A673 (cell line): Measurements from ENCODE around the gene GCAT. TPM values are rescaled to one million over a fixed set of nuclear protein-coding genes. Genes with fewer than 3 reads are reported as not detected.
A peak's percentile ranks its signal among the peaks of the same experiment; 100 is the strongest.

Source experiments
- BruUV-seq: library from RNA; stranded (reverse); fragments of 400-500 nt; replicated peaks from 2 replicates; lab custom pipeline; 2021; lab: Mats Ljungman, UMichigan
- CTCF ChIA-PET: fragments of 300-600 bp; sonication (Branson Sonifier 250); formaldehyde crosslinking; loops from one replicate; lab custom pipeline; 2022; ENCODE audit warnings: antibody characterized with exemption; lab: Charles Lee
- POLR2A ChIA-PET: fragments of 300-600 bp; sonication (Branson Sonifier 250); formaldehyde crosslinking; loops from one replicate; lab custom pipeline; 2022; ENCODE audit warnings: antibody characterized with exemption; ENCODE audit not compliant: low non-redundant PET; lab: Charles Lee
- DNase-seq: peaks from one replicate; pipeline ENCODE4 v3.0.0-alpha.2; 2015; ENCODE audit warnings: low spot score
- H3K27ac ChIP-seq: fragments of 200-600 bp; sonication (generic); 2 replicates; pipeline ENCODE4 v1.5.1; 2016; ENCODE audit warnings: mixed run types, low read depth, mild to moderate bottlenecking, mixed read lengths, antibody characterized with exemption, low read length; ENCODE audit not compliant: poor library complexity, severe bottlenecking
- H3K27me3 ChIP-seq: fragments of 200-600 bp; sonication (generic); replicated peaks from 2 replicates; pipeline ENCODE4 v1.6.1; 2017; ENCODE audit warnings: mixed run types, low read depth, mild to moderate bottlenecking, mixed read lengths, antibody characterized with exemption, low read length; ENCODE audit not compliant: insufficient read depth, poor library complexity
- H3K36me3 ChIP-seq: fragments of 200-600 bp; sonication (generic); 2 replicates; pipeline ENCODE4 v1.6.1; 2016; ENCODE audit warnings: mixed run types, mild to moderate bottlenecking, mixed read lengths, antibody characterized with exemption, low read length; ENCODE audit not compliant: insufficient read depth, poor library complexity, severe bottlenecking
- H3K4me1 ChIP-seq: fragments of 200-600 bp; sonication (generic); 2 replicates; pipeline ENCODE4 v1.6.1; 2017; ENCODE audit warnings: mixed run types, mild to moderate bottlenecking, mixed read lengths, antibody characterized with exemption, low read length; ENCODE audit not compliant: insufficient read depth, poor library complexity, severe bottlenecking
- H3K4me3 ChIP-seq: fragments of 200-600 bp; sonication (generic); 2 replicates; pipeline ENCODE4 v1.5.1; 2016; ENCODE audit warnings: low read depth, mixed run types, mild to moderate bottlenecking, mixed read lengths, low read length; ENCODE audit not compliant: poor library complexity, severe bottlenecking
- H3K9me3 ChIP-seq: fragments of 200-600 bp; sonication (generic); 2 replicates; pipeline ENCODE4 v1.6.1; 2016; ENCODE audit warnings: mixed run types, low read depth, mild to moderate bottlenecking, mixed read lengths, antibody characterized with exemption, low read length; ENCODE audit not compliant: poor library complexity, severe bottlenecking
- EZH2 ChIP-seq: fragments of 200-600 bp; sonication (generic); IDR thresholded peaks from 2 replicates; pipeline ENCODE4 v1.6.1; 2017; ENCODE audit warnings: borderline replicate concordance, low read depth, mild to moderate bottlenecking, mixed read lengths, antibody characterized with exemption, low read length; ENCODE audit not compliant: poor library complexity, severe bottlenecking
- intact Hi-C: fragments of 100-400 bp; cut with micrococcal nuclease; formaldehyde crosslinking; loops from one replicate; pipeline ENCODE4 v1.10.0; 2022; ENCODE audit not compliant: unreplicated experiment
- total RNA-seq: library from RNA; stranded (reverse); gene quantifications from 2 replicates; pipeline ENCODE4 v1.2.3, GENCODE V29; 2021
- TF ChIP-seq, protein P1 (sequence below): fragments of 300-800, 200-600 bp; sonication (generic); conservative IDR thresholded peaks from 2 replicates; pipeline ENCODE4 v1.5.1; 2017; ENCODE audit warnings: low read depth, mild to moderate bottlenecking, antibody characterized with exemption, low read length, moderate library complexity, mixed read lengths

Gene GCAT
- total RNA-seq, 1 experiment from 2014 or later = 21.4 TPM

DNA sequence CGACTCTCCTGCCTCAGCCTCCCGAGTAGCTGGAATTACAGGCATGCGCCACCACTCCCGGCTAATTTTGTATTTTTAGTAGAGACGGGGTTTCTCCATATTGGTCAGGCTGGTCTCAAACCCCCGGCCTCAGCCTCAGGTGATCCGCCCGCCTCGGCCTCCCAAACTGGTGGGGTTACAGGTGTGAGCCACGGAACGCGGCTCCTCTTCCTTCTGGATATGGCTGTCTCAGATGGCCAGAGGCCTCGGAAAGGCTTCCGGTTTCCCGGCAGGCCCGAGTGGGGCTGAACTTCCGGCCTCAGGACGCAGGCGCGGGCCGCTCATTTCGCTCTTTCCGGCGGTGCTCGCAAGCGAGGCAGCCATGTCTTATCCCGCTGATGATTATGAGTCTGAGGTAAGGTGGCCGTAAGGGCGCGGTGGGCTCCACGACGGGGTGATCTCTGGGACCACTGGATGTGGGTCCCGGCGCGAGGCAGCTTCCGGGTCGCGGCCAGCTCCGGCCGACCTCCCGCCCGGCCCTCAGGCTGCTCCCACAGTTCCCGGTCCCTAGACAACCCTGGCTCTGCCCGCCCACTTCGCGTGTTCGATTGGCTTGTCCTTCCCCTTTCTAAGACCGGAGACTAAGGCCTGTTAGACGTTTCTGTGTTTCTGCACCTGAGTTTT lies 41.5 kb downstream of the GCAT start, which contains the start of gene EIF3L:
TSS of gene EIF3L (plus strand) at position 331 of the 663 bp plus-strand sequence. CDS start at position 362, 31 bp downstream.
- Histone ChIP-seq H3K36me3 (peaks cover 40% of the 10 kb centered on the region), H3K4me1 (peaks cover 9% of the 10 kb centered on the region), H3K27me3 (no peaks in the 10 kb centered on the region), H3K9me3 (peaks cover 10% of the 10 kb centered on the region), H3K27ac (peak within 1 kb of the TSS; percentile 82), H3K4me3 (peak within 1 kb of the TSS; percentile 86)
- POLR2A ChIA-PET = no interaction called here
- CTCF ChIA-PET = no interaction called here
- DNase-seq = peak; percentile 94
- intact Hi-C loops = no loop called here
- BruUV-seq = no TSS peak
- TF ChIP-seq, protein P1, sequence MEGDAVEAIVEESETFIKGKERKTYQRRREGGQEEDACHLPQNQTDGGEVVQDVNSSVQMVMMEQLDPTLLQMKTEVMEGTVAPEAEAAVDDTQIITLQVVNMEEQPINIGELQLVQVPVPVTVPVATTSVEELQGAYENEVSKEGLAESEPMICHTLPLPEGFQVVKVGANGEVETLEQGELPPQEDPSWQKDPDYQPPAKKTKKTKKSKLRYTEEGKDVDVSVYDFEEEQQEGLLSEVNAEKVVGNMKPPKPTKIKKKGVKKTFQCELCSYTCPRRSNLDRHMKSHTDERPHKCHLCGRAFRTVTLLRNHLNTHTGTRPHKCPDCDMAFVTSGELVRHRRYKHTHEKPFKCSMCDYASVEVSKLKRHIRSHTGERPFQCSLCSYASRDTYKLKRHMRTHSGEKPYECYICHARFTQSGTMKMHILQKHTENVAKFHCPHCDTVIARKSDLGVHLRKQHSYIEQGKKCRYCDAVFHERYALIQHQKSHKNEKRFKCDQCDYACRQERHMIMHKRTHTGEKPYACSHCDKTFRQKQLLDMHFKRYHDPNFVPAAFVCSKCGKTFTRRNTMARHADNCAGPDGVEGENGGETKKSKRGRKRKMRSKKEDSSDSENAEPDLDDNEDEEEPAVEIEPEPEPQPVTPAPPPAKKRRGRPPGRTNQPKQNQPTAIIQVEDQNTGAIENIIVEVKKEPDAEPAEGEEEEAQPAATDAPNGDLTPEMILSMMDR = no peak
- no peak for TF ChIP-seq EZH2

DNA sequence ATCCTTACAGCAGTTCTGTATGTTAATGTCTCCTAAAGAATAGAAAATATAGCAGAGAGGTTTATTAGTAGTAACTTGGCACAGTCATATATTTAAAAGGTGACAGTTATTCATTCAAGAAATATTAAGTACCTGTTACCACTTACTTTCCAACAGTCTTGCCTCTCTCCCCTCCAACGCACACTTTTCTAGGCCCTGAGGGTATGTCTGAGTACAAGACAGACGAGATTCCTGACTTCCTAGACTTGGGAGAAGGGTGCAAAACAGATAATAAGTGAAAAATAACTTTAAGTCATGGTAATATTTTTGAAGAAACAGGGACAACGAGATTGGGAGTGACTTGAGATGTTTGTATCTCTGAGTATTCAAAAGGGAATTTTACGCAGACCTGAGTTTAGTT lies 43.1 kb downstream of the GCAT start:
- TF ChIP-seq, protein P1 = no peak
- TF ChIP-seq EZH2 = no peak
- H3K27ac ChIP-seq = no peak overlapping the region
- H3K4me1 ChIP-seq = peaks cover 9% of the 10 kb centered on the region
- H3K9me3 ChIP-seq = no peaks in the 10 kb centered on the region
- no TSS peak for BruUV-seq
- no peak for DNase-seq
- H3K4me3 ChIP-seq = no peak overlapping the region
- intact Hi-C loops = no loop called here
- ChIA-PET CTCF (no interaction called here), POLR2A (no interaction called here)
- no peaks in the 10 kb centered on the region for H3K27me3 ChIP-seq
- H3K36me3 ChIP-seq = peaks cover 56% of the 10 kb centered on the region

DNA sequence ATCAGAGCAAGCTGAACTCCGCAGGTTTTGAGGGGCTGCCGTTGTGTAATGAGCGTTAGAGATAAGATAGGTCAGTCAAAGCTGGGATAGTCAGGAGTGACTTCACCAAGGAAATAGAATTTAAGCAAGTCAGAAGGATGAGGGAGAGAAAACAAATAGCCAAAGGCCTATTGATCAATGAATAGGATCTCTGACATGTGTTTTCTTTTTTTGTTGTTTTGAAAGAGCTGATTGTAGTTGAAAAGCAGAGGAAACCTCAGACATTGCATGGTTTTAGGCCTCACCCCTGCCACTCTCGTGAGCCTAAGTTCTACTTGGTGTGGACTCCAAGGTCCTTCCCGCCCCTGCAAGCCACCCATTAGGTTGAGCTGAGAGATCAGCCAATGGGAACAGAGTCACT lies 44.7 kb downstream of the GCAT start:
- no peak for DNase-seq
- no peaks in the 10 kb centered on the region for H3K27me3 ChIP-seq
- BruUV-seq = no TSS peak
- intact Hi-C loops = no loop called here
- H3K36me3 ChIP-seq = peaks cover 72% of the 10 kb centered on the region
- ChIA-PET POLR2A (no interaction called here), CTCF (no interaction called here)
- TF ChIP-seq EZH2 = no peak
- TF ChIP-seq, protein P1 = no peak
- H3K27ac ChIP-seq = no peak overlapping the region
- H3K4me3 ChIP-seq = no peak overlapping the region
- no peaks in the 10 kb centered on the region for H3K9me3 ChIP-seq
- H3K4me1 ChIP-seq = peaks cover 9% of the 10 kb centered on the region
